Dedifferentiated amniotic fluid mesenchymal stem cell (primary cell): ENCODE measurements around the gene SOCS1.

Experiments
- DNase-seq: peaks from one replicate; pipeline ENCODE4 v3.0.0-alpha.2; 2016; ENCODE audit errors: extremely low spot score

The SOCS1 gene

DNA sequence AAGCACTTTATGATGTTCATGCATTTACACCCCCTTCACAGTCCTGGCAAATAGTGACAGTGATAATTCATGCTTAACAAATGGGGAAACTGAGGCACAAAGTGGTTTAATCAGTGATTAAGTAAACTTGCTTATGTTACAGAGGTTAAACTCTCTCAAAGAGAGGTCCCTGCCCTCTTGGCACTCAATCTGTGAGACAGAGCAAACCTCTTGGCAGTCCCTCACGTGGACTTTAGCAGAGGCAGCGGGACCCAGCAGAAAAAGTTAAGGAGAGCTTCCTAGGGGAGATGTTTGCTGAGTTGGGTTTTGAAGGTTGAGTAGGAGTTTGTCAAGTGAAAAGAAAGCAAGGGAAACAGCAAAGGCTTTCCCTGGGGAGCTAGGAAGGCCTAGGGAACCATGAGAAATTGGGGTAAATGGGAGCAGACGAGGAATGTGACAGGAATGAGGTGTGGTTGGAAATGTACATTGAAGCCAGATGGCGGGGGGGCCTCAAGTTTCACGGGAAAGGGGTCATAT, 10.7 kb downstream of the SOCS1 start:
- DNase-seq, result no peak

DNA sequence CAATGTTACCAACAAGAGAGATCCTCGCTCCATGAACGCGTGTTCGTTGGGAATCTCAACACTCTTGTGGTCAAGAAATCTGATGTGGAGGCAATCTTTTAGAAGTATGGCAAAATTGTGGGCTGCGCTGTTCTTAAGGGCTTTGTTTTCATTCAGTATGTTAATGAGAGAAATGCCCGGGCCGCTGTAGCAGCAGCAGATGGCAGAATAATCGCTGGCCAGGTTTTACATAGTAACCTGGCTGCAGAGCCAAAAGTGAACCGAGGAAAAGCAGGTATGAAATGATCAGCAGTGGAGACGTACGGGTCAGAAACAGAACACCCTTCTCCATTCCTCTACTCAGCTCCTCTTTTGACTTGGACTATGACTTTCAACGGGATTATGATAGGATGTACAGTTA, 13.3 kb downstream of the SOCS1 start:
- no peak for DNase-seq

DNA sequence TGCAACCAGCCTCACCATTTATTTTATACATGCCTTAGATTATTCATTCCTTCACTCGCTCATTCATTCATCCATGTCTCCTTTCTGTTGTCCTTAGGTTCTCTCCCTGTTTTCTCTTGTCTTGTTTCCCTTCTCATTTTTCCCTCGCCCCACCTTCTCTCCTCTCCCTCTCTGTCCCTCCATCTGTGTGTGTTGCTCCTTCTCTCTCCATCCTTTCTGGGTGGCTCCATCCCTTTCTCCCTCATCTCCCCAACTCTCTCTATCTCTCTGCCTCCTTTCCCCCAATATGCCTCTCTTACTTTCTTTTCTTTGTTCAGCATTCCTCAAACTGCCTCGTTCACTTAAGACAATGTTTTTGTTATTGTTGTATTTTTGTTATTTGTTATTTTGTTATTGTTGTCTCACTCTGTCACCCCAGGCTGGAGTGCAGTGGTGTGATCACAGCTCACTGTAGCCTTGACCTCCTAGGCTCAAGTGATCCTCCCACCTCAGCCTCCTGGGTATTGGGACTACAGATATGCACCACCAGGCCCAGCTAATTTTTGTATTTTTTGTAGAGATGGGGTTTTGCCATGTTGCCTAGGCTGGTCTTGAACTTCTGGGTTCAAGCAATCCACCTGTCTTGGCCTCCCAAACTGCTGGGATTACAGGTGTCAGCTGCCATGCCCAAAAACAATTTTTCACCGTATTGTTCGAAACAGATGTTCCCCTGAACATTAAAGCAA, 14.4 kb downstream of the SOCS1 start:
- DNase-seq, result no peak

DNA sequence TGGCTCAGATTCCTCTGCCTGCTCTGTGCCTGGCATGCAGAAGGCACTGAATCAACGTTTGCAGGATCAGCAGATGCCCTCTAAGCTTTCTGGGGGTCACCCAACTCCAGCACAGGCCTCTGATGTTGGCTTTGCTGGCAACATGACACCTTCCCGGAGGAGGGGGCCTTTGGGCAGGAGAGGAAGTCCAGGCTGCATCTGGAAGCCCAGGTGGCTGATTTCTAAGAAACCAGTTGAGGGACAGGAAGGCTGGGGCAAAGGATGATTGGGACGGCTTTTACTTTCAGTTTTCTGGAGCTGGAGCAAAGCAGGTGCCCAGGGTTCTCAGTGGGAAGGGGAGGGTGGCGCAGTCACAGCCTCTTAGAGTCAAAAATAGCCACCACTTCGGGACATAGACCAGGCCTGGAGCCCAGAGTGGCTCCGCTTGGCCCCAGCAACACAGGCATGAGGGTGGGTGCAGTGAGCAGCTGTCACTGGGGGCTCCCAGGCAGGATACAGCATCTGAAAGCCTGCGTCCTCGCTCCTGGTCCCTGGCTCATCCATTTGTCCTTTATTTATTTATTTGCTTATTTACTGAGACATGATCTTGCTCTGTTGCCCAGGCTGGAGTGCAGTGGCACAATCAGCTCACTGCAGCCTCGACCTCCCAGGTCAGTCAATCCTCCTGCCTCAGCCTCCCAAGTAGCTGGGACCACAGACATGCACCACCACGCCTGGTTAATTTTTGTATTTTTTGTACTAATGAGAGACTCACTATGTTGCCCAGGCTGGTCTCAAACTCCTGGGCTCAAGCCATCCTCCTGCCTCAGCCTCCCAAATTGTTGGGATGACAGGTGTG, 15.1 kb downstream of the SOCS1 start:
- no peak for DNase-seq

DNA sequence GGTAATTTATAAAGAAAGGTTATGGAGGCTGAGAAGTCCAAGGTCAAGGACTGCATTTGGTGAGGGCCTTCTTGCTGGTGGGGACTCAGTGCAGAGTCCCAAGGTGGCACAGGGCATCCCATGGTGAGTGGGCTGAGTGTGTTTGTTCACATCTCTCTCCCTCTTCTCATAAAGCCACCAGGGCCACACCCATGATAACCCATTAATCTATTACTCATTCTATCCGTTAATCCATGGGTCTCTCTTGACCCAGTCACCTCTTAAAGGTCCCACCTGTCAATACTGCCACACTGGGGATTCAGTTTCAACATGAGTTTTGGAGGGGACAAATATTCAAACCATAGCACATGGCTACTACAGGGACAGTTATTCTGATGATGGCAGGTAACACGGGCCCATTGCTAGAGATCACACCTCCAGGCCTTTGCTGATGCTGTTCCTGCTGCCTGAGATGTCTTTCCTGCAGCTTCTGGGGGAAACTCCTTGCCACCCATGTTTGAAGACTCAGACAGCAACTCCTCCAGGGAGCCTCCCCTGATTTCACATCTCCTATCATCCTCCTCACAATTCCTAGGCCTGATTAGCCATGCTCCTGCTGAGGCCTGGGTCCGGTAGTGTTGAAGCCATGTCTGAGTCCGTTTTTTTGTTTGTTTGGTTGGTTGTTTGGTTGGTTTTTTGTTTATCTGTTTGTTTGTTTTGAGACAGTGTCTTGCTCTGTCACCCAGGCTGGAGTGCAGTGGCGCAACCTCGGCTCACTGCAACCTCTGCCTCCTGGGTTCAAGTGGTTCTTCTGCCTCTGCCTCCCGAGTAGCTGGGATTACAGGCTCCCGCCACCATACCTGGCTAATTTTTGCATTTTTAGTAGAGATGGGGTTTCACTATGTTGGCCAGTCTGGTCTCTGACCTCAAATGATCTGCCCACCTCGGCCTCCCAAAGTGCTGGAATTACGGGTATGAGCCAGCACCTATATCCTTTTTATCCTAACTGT, 16.1 kb downstream of the SOCS1 start:
- DNase-seq, result no peak

DNA sequence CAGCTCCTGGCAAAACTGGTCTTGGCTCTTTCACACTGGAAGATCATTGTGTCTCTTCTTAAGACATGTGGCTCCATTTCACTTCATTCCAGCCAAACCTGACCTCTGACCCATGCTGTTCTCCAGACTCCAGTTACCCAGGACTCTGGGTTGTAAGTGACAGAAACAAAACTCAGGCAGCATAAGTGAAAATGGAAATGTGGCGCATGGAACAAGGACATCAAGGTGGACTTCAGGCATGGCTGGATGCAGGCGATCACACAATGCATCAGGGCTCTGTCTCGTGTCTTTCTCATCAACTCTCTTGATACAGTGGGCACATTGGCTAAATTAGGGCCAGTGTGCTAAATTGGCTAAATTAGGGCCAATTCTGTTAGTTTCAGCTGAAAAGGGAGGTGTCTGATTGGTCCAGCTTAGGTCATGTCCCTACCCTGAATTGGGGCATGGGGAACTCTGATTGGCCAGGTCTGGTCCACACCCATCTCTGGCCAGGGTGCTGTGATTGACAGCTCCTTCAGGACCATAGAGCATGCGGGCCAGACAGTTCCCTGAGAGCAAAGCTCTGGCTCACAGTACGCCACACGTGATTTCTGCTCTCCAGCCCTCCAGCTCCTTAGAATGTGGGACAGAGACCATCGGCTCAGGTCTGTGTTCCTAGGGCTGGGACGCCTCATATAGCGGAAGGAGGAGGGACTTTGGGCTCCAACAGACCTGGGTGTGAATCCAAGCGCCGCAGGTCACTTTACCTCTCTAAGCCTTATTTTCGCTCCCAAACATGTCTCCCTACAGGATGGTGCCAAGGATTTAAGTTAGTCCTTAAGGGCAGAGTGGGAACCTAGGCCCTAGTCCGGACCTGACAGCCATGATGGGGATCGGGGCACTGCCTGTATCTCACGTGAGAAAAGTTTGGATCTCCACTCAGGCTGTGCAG, 17.5 kb downstream of the SOCS1 start:
- no peak for DNase-seq

DNA sequence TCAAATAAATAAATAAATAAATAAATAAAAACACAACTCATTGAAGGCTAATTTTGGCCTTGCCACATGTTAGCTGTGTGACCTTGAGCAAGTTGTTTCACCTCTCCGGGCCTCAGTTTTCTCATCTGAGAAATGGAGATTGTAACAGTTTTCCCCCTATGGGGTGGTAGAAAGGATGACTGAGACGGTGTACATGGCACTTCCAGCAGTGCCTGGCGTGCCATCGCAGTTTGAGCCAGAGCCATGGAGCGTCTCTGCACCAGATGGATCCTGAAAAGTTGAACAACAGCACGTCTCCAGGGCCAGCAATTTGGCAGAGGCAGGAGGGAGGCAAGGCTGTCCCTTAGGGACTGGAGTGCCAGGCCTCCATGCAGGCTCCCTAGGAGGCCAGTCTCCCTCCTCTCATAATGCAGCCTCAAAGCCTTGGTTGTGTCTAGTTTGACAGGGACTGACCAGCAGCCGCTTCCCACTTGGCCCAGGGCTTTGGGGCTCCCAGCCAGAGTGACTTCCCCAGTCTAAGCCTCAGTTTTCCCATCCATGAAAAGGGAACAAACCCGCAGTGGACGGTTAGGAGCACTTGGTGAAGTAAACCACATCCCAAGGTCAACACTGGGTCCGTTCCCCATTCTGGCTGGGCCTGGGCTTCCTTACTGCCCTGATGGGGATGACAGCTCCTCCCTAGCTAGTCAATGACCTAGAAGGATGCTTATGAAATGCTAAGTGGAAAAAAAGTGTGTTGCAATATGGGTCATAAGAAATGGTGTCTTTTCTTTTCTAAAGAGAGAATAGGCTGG, 19.3 kb downstream of the SOCS1 start:
- no peak for DNase-seq

DNA sequence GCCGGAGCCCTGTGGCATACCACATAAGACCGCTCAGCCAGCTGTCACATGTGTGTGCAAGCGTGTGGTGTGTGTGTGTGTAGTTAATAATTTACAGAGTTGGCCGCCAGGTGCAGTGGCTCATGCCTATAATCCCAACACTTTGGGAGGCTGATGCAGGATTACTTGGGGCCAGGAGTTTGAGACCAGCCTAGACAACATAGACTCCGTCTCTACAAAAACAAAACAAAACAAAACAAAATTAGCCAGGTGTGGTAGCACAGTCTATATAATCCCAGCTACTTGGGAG, 20.4 kb downstream of the SOCS1 start:
- DNase-seq, result no peak

DNA sequence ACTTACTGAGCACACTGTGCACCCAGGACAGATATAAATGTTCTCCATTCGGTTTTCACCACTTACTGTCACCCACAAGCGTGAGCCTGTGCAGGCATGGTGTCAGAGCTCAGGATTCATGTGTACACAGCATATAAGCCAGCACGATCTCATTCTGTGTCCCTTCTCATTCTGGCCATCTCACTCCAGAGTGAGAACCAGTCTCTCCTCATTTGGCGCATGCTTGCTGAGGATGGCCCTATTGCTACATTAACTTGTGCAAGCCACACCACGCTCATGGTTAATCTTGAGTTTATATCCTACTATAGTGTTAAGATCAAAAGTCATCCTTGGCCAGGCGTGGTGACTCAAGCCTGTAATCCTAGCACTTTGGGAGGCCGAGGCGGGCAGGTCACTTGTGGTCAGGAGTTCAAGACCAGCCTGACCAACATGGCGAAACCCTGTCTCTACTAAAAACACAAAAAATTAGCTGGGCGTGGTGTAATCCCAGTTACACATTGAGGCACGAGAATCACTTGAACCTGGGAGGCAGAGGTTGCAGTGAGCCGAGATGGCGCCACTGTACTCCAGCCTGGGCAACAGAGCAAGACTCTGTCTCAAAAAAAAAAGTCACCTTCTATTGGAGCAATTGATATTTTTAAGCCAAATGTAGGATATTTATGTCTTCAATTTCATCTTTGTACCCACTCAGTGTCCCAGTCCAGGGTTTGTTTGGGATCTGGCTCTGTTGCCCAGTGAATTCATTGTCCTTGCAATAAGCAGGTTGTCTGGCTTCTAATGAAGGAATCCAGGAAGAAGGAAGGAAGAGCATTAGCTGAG, 20.9 kb downstream of the SOCS1 start:
- DNase-seq, result no peak

DNA sequence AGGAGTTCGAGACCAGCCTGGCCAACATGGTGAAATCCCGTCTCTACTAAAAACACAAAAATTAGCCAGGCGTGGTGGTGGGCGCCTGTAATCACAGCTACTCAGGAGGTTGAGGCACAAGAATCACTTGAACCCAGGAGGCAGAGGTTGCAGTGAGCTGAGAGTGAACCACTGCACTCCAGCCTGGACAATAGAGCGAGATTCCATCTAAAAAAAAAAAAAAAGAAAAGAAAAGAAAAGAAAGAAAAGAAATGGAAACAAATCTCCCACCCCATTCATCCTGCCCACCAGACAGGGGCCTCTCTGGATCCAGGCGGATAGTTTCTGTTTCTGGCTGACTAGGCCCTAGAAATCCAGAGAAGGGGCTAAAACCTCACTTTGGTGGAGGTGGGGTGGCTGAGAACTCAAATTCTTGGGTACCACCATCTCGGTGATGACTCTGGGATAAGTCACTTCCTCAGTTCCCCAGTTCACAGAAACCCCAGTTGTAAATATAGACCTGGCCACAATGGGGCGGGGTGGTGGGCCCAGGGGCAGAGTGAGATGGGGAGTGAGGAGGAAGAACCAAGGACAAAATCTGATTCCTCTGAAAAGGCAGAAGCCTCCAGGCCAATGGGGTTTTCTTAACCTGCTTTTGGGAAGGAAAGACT, 22.2 kb downstream of the SOCS1 start:
- no peak for DNase-seq

DNA sequence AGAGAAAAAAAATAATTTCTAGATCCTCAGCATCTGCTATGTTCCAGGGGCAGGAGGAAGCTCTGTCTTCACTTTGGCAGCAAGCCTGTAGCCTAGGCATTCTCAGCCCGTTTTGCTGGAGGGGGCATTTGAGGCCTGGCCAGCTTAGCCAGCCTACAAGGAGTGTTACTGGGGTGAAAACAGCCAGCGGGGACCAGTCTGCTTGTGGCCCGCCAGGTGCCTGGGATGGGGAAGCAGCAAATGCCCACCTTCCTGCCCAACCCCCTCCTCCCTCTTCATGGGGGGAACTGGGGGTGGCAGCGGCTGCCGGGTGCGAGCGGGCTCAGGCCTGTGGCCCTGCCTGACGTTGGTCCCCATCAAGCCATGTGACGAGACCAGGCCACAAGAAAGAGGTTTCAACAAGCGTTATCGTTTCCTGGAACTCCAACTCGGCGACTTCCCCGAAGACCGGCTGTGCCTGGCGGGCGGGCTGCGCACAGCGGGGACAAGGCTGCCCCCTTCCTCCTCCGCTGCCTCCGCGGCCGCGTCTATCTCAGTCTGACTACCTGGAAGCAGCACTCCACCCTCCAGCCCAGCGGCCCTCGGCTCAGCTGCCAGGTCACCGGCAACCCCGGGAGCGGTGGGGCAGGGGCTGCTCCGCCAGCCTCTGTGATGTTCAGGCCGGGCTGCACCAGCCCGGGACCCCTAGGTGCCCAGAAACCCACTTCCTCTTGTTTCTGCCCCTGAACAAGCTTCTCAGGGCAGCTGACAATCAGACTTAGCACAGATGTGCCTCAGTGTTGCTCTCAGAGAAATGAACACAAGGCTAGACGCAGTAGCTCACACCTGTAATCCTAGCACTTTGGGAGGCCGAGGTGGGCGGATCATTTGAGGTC, 22.9 kb downstream of the SOCS1 start:
- DNase-seq, result no peak

DNA sequence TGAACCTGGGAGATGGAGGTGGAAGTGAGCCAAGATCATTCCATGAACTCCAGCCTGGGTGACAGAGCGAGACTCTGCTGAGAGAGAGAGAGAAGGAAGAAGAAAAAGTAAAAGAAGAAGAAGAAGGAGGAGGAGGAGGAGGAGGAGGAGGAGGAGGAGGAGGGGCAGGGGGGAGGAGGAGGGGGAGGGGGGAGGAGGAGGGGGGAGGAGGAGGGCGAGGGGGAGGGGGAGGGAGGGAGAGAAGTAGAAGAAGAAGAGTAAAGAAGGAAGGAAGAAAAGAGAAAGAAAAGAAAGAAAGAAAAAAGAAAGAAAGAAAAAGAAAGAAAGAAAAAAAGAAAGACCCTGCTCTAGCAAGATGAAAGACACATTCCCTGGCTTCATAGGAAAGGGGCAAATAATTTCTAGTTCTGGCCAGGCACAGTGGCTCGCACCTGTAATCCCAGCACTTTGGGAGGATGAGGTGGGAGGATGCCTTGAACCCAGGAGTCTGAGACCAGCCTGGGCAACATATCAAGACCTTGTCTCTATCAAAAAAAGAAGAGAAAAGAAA, 23.6 kb downstream of the SOCS1 start:
- no peak for DNase-seq

DNA sequence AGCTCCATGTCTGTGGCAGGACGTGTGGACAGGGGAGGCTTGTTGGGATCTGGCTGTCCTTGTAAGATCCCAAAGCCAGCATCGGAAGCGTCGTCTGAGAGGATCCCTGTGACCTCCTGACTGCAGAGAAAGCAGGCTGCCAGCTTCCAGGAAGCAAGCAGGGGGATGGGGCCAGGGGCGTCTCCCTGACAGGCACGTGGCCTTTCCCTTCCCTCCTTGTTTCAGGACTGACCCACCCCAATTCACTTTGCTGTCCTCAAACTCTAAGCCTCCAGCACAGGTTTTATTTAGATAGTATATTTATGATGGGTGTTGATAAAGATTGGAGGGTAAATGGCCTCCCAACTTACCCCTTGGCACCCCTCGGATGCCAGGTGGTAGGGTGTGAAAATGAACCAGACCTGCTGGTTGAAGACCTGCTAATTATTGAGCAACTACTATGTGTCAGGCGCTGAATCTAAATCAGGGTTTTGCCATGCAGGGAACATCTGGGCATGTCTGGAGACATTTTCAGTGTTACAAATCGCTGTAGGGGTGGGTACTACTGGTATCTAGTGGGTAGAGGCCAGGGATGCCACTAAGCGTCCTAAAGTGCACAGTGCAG, 24.5 kb downstream of the SOCS1 start:
- no peak for DNase-seq

DNA sequence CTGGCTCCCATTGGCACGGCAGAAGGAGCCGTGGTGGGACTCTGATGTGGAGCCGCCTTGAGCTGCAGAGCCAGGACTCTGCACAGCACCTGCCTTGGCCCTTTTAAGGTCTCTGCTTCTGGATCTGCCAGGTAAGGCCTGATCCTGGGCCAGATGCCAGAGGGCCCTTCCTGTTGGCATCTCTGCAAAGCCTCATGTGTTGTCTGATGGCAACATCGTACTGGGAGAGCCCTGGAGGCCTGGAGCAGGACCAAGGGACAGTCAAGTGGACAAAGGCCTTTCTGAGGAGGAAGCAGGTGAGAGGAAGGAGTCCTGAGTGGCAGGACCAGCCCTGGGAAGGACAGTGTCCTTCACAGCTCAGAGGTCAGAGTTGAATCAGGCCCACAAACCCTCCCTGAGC, 26.1 kb downstream of the SOCS1 start:
- no peak for DNase-seq

DNA sequence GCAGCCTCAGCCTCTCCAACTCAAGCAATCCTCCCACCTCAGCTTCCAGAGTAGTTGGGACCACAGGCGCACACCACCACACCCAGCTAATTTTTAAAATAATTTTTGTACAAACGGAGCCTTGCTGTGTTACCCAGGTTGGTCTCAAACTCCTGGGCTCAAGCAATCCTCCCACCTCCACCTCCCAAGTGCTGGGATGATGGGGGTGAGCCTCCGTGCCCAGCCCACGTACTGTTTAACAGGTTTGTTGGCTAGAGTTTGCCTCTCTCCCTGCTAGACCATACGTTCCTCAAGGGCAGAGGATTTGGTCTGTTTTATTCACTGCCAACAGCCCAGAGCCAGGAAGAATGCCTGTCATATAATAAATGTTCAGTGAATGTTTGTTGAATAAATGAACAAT, 26.6 kb downstream of the SOCS1 start:
- DNase-seq, result no peak

DNA sequence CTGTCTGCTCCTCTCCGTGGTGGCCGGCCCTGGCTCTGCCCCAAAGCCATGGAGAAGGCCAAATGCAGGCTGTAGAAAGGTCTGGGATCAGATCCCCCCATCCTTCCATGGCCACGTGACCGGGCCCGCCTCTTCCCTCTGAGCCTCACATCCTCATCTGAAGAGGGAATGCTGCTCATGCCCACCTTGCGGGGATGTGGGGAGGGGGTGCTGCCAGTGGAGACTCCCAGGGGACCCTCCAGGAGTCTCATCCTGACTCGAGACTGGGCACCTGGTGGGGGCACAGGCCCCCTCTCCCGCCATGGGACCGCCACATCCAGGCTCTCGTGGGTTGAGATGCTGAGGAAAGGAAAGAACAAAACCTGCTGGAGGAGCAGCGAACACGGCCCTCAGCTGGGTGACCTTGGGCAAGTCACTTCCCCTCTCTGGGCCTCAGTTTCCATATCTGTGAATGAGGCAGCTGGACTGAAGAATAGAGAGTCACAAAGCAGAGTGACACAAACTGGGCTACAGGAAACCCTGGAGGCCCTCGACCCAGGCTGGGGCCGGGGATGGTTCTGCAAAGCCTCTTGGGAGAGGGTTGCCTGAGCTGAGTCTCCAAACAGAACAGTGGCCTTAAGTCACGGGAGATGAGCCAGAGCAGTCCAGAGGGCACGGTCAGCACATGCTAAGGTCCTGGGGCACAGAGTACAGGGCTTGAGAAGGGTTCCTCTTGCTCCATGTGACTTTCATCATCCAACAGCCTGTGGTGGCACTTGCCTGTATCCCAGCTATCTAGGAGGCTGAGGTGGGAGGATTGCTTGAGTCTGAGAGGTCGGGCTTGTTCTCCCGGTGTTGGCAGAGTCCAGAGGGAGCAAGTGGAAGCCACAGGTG, 30.1 kb downstream of the SOCS1 start:
- DNase-seq, result no peak
